ENCODE results near the gene SLC25A6. TPM values are rescaled to one million over a fixed set of nuclear protein-coding genes. Genes with fewer than 3 reads are reported as not detected.
"Not testable (repeated sequence)": the region's sequence is repeated elsewhere in the genome, so short reads cannot be mapped to it uniquely, and the experiment has no call there.

SLC25A6 gene
- total RNA-seq, 1 experiment from 2014 or later = 121 TPM

GRCh38 chrX:1390621-1391369 is 1.1 kb downstream of the SLC25A6 start:
- DNase-seq (ENCODE audit: low spot score) = no peak

DNA sequence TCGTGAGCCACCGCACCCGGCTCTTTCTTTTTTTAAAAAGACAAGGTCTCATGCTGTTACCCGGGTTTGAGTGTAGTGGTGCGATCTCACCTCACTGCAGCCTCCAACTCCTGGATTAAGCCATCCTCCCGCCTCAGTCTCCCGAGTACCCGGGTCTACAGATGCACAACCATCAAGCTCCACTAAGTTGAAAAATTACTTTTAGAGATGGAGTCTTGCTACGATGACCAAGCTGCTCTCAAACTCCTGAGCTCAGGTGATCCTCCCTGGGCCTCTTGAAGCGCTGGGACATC is 2.0 kb downstream of the SLC25A6 start:
- DNase-seq (ENCODE audit: low spot score) = no peak

- no peak for DNase-seq (ENCODE audit: low spot score)
Measured at GRCh38 chrX:1389181-1389992, 2.5 kb downstream of the SLC25A6 start.

DNA sequence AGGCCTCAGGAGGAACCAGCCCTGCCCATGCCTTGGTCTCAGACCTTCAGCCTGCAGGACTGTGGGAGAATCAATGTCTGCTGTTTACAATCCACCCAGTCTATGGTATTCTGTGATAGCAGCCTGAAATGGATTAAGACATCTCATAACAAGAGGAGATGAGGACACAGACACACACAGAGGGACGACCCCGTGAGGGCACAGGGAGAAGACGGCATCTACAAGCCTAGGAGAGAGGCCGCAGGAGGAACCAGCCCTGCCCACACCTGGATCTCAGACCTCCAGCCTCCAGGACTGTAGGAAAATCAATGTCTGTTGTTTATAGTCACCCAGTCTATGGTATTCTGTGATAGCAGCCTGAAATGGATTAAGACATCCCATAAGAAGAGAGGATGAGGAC is 3.3 kb downstream of the SLC25A6 start:
- no peak for DNase-seq (ENCODE audit: low spot score)

- DNase-seq (ENCODE audit: low spot score) = no peak
Measured at GRCh38 chrX:1387141-1387776, 4.7 kb downstream of the SLC25A6 start.

- no peak for DNase-seq (ENCODE audit: low spot score)
Measured at GRCh38 chrX:1386338-1387127, 5.4 kb downstream of the SLC25A6 start.

- no peak for DNase-seq (ENCODE audit: low spot score)
Measured at GRCh38 chrX:1385253-1386223, 6.4 kb downstream of the SLC25A6 start.

DNA sequence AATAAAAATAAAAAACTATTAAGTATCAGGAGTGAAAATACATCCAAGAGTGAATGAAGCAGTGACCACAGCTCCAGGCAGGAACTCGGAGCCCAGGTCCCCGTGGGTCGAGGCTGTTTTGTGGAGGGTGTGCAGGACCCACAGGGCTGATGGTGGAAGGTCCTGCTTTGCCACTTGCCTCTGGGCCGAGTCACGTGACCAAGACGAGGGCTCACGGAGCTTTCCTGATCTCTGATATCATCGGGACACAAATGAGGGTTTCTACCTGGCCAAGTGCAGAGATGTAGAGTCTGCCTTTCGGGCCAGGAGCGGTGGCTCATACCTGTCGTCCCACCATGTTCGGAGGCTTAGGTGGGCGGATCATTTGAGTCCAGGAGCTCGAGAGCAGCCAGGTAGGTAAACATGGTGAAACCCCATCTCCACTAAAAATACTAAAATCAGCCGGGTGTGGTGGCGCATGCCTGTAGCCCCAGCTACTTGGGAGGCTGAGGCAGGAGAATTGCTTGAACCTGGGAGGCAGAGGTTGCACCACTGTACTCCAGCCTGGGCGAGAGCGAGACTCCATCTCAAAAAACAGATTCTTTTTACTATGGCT is 7.2 kb downstream of the SLC25A6 start:
- no peak for DNase-seq (ENCODE audit: low spot score)

DNA sequence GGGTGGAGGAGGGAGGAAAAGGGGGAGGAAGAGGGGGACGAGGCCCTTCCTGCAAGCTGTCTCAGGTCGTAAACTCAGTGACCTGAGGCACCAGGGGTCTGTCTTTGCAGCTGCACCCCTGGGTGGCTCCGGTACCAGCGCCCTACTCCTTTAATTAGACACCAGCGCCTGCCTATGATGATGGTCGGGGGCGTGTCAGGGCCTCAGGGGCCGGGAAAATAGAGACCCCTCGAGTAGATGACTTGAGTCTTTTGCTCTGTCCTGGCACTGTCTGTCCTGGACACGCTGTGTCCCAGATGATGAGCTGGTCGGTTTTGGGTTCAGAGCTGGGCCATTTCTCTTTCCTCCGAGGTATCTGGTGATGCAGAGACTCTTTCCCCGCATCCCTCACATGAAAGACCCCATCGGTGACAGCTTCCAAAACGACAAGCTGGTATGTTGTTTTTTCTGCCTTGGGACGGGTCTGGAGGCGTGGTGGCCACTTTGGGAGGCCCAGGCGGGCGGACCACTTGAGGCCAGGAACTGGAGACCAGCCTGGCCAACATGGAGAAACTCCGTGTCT is 11.2 kb downstream of the SLC25A6 start:
- no peak for DNase-seq (ENCODE audit: low spot score)

DNA sequence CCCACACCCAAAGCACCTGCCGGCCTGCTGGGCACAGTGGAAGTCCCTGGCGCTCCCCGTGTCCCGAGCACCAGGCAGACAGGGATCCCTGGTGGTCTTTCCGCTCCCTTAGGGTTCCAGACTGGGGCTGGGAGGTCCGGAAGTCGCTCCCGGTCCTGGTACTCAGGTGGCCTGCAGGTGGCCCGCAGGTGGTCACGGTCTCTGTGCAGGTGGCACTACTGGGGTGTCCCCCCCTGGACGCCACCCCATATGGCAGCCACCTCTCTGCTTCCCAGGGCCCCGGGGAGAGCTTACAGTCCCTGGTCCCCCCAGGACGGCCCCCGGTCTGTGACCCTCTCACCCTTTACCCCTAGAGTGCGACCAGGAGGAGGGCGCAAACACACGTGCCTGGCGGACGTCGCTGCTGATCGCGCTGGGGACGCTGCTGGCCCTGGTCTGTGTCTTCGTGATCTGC is 13.6 kb downstream of the SLC25A6 start:
- DNase-seq (ENCODE audit: low spot score) = no peak

DNA sequence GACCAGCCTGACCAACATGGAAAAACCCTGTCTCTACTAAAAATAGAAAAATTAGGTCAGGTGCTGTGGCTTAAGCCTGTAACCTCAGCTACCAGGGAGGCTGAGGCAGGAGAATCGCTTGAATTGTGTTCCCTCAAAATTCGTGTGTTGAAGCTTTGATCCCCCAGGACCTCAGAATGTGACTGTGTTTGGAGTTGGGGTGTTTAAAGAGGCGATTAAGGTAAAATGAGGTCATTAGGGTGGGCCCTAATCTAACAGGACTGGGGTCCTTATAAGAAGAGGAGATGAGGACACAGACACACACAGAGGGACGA is 23.6 kb downstream of the SLC25A6 start:
- DNase-seq (ENCODE audit: low spot score) = no peak

- DNase-seq (ENCODE audit: low spot score) = not testable (repeated sequence)
Measured at GRCh38 chrX:1366363-1366762, 25.6 kb downstream of the SLC25A6 start.

GRCh38 chrX:1361910-1362309 is 30.0 kb downstream of the SLC25A6 start:
- DNase-seq (ENCODE audit: low spot score) = no peak

DNA sequence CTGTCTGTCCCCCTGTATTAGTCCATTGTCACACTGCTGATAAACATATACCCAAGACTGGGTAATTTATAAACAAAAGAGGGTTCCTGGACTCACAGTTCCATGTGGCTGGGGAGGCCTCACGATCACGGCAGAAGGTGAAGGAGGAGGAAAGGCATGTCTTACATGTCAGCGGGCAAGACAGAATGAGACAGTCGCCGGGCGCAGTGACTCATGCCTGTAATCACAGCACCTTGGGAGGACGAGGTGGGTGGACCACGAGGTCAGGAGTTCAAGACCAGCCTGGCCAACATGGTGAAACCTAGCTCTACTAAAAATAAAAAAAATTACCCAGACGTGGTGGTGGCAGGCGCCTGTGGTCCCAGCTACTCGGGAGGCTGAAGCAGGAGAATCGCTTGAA is 30.6 kb downstream of the SLC25A6 start:
- peak; percentile 57 for DNase-seq (ENCODE audit: low spot score)

- DNase-seq (ENCODE audit: low spot score) = no peak
Measured at GRCh38 chrX:1360171-1360570, 31.7 kb downstream of the SLC25A6 start.

GRCh38 chrX:1359477-1359873 is 32.4 kb downstream of the SLC25A6 start:
- no peak for DNase-seq (ENCODE audit: low spot score)

- DNase-seq (ENCODE audit: low spot score) = no peak
Measured at GRCh38 chrX:1358793-1359476, 33.0 kb downstream of the SLC25A6 start.

DNA sequence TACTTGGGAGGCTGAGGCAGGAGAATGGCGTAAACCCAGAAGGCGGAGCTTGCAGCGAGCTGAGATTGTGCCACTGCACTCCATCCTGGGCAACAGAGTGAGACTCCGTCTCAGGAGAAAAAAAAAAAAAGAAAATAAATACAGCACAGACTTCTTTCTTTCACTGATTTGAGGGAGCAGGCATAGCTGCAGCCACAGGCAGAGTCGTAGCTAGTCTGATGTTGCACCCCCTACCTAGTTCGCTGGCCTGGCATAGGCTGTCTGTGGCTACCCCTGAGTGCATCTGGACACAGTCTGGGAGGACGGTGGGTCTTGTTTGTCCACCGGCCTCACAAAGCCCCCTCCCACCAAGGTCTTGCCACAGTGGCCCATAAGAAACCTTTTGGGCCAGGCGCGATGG is 33.9 kb downstream of the SLC25A6 start:
- DNase-seq (ENCODE audit: low spot score) = no peak

Measured in A172 (cell line).